Right kidney (tissue), 1 donor: ENCODE measurements around the gene TECR.
A peak's percentile ranks its signal among the peaks of the same experiment; 100 is the strongest.

ENCODE experiments used
- DNase-seq: peaks from one replicate; pipeline ENCODE4 v3.0.0-alpha.2; 2016

The TECR gene

DNA sequence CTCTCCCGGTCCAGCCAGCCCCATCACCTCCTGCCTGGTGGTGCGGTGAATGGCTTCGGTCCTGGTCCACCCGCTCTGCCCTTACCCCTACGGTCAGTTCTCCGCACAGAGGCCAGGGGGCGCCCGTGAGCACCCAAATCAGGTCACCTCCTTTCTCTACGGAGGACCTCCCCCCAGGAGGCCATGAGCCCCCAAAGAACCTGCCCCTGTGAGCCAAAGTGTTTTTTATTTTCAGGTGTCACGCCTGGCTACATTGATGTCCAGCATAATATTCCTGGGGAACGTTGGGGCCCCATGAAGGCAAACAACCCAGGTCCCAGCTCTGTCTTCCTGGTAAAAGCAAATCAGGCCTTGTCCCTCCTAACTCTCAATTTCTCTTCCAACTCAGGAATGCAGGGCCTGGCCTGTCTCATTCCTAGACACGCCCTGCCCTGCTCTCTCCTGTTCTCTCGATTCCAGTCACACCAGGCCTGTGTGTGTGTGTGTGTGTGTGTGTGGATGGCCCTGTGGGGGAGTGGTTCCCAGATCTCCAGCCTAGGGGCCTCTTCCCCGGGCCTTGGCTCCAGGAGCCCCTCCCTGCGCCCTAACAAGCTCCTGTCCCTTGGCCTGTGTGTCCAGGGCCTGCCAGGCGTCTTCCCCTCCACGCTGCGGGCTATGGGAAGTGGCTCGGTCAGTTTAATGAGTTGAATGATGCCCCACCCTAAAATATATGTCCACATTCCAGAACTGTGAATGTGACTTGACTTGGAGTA, 23.7 kb upstream of the TECR start:
- DNase-seq, result peak; percentile 46

DNA sequence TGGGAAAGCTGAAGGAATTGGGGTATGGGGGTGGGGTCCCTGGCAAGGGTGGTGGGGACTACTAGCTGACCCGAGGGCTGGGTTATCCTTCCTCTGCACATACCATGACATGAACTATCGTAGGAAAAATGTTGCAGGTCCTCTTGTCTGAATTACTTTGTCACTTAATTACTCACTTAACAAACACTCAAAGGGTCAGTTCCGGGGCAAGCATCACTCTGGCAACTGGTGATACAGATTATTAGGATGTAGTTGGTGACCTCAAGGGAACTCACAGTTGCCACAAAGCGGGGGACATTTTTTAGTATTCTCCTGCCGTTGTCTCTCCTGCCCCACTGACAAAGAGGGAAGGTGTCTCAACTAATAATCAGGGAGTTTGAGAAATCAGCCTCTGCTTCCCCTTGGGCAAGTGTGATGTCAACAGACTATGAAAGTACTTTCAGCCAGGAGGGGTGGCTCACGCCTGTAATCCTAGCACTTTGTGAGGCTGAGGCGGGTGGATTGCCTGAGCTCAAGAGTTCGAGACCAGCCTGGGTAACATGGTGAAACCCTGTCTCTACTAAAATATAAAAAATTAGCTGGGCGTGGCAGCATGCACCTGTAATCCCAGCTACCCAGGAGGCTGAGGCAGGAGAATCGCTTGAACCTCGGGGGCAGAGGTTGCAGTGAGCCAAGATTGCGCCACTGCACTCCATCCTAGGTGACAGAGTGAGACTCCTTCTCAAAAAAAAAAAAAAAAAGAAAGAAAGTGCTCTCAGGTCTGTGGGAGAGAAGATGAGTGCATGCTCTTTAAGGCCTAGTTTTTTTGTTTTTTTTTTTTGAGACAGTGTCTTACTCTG, 21.5 kb upstream of the TECR start:
- DNase-seq, result no peak

DNA sequence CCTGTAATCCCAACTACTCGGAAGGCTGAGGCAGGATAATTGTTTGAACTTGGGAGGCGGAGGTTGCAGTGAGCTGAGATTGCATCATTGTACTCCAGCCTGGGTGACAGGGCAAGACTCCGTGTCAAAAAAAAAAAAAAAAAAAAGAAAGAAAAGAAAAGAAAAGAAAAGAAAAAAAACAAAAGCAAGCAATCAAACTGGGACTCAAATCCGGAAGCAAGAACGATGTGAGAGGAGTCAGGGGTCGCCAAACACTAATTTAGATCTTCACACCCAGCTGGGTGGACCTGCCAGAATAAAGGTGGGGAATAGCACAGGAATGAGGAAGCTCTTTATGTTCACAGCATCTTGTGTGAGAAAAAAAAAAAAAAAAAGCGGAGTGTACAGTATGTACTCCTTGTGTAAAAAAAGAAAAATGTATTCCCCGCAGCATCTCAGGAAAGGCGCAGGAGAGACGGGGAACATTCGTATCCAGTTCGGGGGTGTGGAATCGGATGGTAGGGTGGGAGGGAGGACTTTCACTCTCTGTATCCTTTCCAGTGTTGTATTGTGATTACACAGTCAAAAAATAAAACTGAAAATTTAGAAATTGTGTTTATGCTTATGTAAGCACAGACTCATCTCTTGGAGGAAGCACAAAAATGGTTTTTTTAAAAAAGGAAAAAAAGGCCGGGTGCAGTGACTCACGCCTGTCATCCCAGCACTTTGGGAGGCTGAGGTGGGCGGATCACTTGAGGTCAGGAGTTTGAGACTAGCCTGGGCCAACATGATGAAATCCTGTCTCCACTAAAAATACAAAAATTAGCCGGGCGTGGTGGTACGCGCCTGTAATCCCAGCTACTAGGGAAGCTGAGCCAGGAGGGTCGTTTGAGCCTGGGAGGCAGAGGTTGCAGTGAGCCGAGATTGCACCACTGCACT, 18.8 kb upstream of the TECR start:
- DNase-seq, result no peak

DNA sequence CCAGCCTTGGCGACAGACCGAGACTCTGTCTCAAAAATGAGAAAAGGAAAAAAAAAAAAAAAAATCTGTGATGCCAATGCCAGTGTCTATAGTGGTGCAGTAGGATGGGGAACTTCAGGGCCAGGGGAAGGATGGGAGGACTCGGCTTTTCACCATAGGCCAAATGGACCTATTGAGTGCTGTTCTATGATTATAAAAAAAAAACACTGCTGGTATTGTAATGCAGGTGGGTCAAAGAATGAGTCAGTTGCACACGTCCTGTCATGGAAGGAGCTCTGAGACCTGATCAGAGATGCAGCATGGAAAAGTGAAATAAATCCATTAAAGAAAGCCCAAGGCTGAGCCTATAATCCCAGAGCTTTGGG, 18.2 kb upstream of the TECR start:
- no peak for DNase-seq

DNA sequence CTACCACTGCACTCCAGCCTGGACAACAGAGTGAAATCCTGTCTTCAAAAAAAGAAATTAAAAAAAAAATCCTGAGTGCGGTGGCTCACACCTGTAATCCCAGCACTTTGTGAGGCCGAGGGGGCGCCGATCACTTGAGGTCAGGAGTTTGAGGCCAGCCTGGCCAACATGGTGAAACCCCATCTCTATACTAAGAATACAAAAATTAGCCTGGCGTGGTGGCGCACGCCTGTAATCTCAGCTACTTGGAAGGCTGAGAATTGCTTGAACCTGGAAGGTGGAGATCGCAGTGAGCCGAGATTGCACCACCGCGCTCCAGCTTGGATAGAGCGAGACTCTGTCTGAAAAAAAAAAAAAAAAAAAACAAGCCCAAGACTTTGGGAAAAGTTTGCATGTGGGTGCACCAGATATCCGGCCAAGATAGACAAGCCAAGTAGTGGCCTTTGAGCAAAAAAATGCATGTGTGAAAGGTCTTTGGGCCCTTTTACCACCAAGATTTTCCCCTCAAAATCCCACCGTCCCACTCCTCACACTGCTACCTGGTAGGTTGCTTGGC, 16.9 kb upstream of the TECR start:
- no peak for DNase-seq

DNA sequence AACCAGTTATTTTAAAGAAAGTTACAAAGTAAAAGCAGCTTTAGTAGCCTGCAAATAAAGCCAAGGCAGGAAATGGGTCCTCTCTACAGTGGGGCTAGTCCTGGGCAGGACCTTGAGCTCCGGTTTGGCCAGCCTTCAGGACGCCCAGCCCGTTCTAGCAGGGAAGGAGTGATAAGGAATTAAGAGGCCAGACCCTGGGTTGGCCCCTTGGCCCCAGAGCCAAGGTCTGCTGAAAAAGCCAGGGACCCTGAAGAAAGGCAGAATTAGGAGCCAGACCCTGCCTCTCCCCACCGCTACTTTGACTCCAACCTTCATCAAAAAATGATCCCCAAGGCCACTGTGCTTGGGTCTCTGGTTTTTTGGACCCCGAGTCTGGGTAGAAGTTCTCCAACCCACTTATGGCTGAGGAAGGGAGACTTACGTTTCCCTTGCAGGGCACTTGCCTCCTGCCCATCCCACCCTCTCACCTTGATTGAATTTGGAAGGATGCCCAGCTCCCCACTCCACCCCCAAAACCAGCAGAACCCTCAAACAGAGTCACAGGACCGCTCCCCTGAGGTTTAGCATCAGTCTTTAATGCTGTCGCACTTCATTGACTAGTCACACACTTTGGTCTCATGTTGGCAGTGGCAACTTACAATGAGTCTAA, 15.1 kb upstream of the TECR start:
- no peak for DNase-seq

DNA sequence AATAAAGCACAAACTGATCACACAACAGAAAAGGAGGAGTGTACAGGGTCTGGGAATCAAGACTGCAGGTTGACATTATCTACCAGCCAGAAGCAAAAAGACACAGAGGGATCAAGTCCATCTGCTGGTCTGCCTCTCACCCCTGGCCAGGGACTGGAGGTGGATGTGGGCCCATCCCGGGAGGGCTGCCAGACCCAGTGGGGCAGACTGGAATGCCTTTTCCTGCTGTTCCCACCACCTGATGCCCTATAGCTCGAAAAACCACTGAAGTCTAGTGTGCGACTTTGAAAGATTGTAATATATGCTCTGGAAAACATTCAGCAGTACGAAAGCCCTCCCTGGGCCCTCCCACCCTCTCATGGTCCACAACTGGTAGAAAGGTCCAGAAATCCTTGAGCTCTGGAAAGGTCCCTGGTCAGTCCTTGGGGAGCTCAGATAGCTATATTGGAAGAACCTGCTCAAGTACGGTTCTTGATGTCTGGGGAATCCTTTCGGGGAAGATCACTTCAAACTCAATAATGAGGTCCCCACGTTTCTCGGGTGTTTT, 13.8 kb upstream of the TECR start:
- DNase-seq, result no peak

DNA sequence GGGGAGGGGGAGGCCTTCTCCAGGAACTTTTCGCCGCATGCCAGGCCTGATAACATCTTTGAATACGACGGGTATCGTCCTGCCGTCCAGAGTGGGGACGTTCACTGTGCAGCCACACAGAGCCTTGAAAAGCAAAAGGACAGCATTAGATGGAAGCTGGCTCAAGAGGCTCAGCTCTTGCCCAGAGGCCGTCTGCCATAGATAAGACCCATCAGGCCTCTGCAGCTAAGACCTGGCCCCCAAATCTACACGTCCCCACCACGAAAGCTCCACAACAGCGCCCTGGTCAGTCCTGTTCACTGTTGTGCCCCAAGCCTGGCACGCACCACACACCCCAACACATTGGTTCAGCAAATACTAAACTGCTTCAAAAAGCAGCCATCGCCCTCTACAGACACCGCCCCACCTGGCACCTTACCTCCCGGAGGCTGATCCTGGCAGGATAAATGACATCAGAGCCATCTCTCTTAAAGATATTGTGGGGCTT, 13.3 kb upstream of the TECR start:
- DNase-seq, result no peak

DNA sequence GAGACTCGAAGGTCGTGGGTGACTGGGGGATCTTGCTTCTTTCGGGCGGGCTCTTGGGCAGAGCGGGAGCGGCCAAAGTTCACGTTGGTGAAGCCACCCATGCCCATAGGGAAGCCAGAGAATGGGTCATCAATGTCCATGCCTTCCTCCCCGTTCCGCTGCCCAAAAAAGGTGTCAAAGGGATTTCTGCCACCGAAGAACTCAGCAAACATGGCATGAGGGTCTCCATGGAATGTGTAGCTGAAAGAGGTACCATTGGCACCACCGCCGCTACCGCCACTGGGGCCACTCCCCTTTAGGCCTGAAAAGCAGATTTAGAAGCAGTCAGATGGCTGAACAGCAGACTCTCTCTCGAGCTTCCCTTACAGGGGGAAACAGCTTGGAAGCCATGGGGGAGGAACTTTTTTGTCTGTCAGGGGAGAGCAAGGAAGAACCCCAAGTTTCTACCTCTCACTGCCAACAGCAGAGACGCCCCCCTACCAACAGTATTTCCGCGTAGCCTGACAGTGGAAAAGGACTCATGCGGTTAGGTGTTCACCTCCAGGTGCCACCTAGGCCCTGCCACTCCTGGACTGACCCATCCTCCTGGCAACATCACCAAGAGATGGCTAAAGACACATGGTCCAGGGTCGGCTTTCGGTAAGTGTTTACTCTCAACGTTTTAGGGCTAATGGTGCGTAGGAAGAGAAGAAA, 12.5 kb upstream of the TECR start:
- DNase-seq, result no peak

DNA sequence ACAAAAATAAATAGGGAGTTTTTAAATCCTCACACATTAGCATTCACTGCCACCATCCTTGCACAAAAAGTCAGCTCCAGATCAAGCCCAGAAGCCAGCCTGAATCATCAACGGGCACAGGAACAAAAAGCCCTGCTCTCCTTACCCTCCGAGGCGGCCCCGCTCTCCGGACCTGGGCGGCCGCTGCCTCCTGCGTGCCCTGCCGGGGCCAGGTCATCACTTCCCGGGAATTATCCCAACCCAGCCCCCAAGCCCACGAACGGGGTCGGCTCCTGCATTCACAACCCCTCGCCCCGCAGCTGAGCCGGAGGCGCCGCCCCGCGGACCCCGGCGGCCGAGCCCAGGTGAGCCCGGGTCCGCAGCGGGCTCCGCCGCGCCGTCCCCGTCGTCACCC, 12.0 kb upstream of the TECR start:
- DNase-seq, result no peak

DNA sequence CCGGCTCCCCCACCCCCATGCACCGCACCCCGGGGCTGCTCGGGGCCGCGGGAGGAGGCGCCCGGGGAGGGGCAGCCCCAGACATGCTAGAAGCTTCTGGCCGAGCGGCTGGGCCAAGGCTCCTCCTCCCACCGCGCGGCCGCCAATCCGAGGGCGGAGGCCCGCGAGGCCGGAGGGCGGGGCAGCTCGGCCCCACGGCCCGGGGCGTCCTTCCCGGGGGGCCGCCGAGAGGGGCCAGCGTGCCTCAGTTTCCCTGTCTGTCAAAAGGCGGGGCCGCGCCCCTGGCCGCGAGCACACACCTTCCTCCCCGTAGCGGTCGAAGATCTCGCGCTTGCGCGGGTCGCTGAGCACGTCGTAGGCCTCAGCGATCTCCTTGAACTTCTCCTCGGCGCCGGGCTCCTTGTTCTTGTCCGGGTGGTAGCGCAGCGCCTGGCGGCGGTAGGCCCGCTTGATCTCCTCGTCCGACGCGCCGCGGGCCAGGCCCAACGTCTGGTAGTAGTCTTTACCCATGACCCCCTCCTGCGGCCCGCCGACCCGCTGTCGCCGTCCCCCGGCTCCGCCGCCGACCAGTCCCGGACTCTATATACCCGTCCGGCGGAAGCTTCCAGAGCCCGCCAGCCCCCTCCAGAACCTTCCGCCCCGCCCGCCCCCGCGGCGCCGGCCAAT, 11.4 kb upstream of the TECR start, which contains the start of gene DNAJB1:
Gene DNAJB1 (minus strand): TSS at position 558 of the 666 bp plus-strand sequence. CDS start 48 bp downstream, at position 510.
- DNase-seq, result peak; percentile 99

DNA sequence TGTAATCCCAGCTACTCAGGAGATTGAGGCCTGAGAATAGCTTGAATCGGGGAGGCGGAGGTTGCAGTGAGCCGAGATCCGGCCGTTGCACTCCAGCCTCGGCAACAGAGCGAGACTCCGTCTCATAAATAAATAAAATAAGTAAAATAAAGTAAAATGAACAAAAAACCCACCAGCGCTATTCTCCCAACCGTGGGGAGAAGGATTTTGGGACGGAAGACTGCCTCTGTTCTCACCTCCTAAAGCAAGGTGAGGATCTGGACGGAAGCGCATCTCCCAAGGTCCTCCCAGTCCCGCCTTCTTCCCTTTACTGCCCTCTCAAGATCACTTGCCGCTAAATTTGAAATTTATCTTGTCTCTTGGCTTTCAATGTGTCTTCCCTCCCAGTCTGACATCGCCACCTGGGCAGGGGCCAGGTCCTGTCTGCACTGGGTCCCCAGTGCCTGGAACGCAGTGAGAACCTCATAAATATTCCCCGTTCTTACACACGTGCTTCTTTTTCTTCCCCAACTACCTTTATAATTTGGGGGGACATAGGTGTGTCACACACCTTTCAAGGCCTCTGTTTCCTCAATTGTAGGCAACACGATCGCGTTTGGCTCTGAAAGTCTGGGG, 10.0 kb upstream of the TECR start:
- DNase-seq, result no peak

DNA sequence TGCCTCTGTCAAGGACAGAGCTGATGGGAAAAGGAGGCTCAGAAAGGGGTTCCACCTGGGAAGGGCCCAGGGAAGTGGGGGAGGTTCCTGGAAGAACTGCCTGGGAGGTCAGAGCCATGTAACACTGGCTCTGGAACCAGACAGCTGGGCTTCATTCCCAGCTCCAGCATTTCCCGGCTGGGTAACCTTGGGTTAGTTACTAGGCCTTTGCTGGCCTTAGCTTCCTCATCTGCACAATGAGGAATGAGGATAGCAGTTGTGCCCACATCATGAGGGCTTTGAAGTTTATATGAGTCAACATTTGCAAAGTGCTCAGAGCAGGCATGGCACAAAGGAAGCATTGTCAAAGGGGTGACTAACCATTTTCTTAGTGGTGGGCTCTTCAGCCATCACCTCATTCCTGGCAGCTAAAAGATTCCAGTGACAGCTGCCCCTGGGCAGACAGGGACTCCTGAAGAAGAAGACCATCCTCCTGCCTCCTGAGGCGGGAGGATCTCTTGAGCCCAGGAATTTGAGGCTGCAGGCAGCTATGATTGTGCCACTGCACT, 9.5 kb upstream of the TECR start:
- DNase-seq, result no peak

DNA sequence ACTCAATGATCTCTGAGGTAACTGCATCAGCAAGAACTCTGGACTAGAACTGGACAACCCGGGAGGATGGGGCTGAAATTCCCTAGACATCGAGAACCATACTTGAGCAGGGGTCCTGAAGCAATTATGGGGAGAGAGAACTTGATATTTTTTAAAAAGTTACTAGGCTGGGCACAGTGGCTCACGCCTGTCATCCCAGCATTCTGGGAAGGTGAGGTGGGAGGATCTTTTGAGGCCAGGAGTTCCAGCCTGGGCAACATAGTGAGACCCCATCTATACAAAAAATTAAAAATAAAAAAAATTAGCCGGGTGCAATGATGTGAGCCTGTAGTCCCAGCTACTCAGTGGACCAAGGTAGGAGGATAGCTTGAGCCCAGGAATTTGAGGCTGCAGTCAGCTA, 8.9 kb upstream of the TECR start:
- DNase-seq, result no peak

DNA sequence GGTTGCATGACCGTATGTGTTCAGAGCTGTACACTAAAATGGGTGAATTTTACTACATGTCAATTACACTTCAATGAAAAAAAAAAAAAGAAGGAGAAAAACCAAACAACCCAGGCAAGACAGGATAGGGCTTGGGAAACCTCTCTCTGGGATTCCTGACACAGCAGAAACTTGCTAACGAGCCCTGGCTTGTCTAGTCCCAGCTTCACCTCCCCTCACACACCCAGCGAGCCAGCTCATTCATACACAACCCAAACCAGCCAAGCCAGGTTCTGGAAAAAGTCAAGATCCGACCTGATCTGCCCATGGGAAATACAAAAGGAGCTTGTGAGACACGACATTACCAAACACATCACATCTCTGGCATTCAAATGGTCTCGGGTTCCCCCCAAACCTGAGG, 3.7 kb upstream of the TECR start:
- no peak for DNase-seq

DNA sequence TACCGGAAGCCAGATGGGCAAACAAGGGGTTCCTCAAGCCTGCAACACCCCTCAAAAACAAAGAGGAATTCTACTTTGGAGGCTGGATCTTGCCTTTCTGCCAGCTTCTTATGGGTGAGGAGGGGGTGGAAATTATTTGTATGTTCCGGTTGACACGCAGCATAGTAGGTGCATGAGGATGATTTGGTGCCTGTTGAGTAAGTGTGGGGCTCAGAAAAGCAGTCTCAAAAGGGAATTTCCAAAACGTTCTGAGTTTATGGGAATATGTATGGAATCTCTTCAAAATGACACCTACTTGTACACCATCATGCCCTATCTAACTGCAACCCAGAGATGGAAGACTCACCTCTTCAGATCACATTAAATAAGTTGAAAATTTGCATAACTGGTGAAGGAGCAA, 3.0 kb upstream of the TECR start:
- DNase-seq, result no peak

DNA sequence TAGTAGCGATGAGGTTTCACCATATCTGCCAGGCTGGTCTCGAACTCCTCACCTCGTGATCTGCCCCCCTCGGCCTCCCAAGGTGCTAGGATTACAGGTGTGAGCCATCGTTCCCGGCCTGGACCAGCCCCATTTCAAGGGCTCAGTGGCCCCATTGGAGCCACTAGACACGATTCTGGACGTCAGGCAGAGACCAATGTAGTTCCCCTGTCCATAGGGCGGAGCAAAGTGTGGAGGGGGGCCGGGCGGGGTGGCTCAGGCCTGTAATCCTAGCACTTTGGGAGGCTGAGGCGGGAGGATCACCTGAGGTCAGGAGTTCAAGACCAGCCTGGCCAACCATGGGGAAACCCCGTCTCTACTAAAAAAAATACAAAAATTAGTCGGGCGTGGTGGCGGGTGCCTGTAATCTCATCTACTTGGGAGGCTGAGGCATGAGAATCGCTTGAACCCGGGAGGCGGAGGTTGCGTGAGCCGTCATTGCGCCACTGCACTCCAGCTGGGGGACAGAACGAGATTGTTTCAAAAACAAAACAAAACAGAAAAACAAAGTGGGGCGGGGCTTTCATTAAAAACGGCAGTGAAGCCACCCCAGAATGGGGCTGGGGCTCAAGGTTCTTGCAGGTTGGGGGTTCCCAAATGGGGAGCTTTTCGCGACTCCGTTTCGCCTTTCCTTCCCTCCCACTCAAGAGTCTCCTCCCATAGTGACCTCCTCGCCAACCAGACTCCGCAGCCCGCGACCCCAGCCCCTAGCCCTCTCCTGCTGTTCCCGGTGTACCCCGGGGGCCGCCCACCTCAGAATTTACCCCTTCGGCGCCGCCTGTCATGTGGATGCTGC, 758 bp upstream of the TECR start:
- peak; percentile 94 for DNase-seq

DNA sequence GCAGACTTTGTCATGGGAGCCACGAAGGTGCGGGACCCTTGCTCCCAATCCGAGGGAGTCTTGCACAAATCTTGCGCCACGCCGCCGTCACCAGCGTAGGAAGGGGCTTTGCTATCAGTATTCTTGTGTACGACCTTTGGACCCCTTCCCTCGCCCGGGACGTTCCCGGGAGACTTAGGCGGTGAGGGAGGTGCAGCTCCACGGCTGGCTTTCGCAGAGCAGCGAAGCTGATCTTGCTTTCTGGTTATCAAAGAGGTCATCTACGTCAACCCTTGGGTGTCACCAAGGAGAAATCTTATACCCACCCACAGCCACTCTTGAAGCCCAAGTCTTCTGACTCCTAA, 583 bp downstream of the TECR start:
- no peak for DNase-seq

DNA sequence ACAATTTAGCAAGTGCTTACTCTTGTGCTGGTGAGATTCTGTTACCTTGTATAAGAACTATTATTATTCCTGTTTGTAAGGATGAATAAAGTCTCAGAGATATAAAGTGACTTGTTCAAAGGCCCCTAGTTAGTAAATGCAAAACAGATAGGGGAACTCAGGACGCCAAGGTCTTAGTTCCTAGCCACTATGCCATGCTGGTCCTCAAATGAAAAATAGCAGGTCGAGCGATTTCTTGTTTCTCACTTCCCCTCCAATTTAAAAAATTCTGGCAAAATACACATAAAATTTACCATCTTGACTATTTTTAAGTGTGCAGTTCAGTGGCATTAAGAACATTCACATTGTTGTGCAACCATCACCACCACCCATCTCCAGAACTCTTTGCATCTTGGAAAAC, 1.1 kb downstream of the TECR start:
- DNase-seq, result no peak
